Midbrain (tissue), 1 donor: Measurements from ENCODE around the gene ZSCAN2.

Source experiments
- DNase-seq: peaks from one replicate; lab custom pipeline; 2025; lab: John Stamatoyannopoulos, UW

Gene ZSCAN2

GRCh38 chr15:84598993-84599392 lies 1.8 kb upstream of the ZSCAN2 start:
- peak; percentile 50 for DNase-seq

DNA sequence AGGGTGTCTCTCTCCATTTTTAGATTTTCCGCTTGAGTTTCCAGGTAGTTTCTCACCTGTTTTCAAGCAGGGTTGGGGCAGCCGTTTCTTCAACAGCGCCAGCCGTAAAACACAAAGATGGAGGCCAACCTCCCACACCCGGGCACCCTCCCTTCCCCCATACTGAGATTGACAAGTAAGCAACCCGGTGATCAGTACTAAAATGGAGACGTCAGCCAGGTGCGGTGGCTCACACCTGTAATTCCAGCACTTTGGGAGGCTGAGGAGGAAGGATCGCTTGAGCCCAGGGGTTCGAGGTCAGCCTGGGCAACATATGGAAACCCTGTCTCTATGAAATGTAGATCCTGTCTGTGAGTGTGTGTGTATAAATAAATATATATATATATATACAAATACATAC lies 903 bp upstream of the ZSCAN2 start:
- no peak for DNase-seq

DNA sequence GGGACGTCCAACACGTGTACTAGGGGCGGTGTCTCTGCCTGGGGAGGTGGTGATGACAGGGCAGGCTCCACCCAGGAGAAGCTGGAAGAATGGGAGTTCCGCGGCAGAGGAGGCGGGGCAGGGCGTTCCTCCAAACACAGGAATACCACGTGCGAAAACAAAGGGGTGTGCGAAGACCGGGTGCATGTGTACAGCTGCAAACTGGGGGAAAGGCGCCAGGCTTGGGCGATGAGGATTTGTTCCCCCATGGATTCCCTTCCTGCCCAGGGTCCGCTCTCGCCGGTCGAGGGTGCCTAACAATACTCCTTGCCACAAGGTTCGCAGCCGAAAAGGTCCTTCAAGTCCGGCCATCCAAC lies 500 bp upstream of the ZSCAN2 start:
- peak; percentile 66 for DNase-seq

GRCh38 chr15:84601555-84601838 lies 688 bp downstream of the ZSCAN2 start:
- DNase-seq, result no peak

DNA sequence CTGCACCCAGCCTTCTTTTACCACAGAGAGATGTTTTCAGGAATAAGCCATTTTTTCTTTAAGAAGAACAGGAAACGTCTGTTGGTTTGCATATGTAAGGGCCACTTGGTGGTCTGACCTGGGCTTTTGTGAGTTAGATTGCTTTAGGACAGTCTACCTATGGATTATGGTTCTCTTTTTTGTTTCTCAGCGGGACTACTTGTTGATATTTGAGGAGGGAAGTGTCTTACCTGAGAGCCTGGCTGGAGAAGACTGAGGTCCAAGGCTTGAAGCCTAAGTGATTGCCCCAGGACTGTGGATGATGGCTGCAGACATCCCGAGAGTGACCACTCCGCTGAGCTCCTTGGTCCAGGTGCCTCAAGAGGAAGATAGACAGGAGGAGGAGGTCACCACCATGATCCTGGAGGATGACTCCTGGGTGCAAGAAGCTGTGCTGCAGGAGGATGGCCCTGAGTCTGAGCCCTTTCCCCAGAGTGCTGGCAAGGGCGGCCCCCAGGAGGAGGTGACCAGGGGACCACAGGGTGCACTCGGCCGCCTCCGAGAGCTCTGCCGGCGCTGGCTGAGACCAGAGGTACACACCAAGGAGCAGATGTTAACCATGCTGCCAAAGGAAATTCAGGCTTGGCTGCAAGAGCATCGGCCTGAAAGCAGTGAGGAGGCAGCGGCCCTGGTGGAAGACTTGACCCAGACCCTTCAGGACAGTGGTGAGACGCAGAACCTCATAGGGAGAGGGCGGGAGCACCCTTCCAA lies 3.0 kb downstream of the ZSCAN2 start:
- no peak for DNase-seq

- DNase-seq, result no peak
Observed at GRCh38 chr15:84604826-84605553, 4.2 kb downstream of the ZSCAN2 start.

GRCh38 chr15:84605554-84605882 lies 4.7 kb downstream of the ZSCAN2 start:
- DNase-seq, result no peak

DNA sequence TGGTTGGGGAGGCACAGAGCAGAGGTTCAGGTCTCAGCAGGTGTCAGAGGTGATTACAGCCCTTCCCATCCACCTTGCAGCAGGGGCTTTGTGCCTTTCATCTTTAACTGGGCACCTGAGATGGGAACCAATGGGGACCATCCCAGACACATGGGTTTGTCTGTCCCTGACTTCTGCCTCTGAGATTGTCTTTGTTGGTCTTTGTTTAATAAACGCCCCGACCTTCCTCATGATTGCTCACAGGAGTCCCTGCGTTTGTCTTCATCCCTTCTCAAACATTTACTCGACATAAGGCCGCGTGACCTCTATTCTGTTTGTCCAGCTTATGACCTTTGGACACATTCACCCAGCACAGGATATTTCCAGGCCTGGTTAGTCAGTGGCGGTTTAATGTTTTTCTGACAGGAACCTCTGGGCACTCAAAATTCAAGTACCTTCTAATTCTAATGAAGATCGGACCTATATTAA lies 5.9 kb downstream of the ZSCAN2 start:
- no peak for DNase-seq

DNA sequence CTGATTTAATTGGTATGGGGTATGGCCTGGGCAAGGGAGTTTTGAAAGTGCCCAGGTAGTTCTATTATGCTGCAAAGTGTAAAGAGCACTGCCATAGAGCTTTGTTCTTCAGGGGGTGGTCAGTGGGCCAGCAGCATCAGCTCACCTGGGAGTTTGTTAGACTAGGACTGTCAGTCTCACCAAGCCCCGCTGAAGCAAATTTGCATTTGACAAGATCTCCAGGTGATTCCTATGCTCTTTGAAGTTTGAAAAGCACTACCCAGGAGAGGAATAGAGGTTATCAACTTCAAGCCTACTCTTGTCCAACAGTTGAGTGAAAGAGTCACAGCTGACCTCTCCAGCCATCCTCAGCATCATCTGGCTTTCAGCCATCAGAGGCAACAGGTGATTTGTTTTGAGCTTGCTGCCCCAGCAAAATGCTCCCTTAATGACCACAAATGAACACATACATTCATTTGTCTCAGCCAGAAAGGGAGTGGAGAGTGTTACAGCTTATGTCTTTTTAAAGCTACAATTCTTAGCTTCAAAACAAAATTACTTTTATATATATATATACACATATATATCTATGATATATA lies 8.0 kb downstream of the ZSCAN2 start:
- DNase-seq, result no peak

DNA sequence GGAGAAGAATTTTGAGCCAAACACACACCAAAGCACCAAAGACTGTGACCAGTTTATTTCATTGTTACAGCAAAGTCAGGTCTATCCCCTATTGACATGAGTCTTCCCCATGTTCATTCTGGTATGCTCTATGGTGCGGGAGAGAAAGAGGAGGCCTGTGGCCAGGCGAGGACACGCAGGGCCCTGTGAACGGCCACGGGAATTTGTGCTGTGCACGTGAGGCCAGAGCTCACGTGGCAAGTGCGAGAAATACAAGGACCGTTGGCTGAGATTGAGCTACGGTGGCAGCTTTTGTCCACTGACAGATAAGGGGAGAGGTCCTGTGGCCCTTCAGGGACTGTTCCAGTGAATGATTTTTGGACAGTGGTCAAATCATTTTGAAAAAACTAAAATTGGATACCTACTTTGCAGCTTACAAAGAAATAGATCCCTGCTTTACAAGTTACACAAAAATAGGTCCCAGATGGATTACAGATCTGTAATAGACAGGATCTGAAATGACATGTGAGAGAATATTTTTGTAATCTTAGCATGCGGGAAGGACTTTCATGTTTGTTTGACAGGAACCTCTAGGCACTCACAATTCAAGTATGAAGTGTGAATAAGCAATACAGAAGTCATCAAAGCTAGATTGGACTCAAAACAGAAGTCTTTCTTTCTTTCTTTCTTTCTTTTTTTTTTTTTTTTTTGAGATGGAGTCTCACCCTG lies 9.2 kb downstream of the ZSCAN2 start:
- DNase-seq, result no peak

GRCh38 chr15:84611631-84612030 lies 10.8 kb downstream of the ZSCAN2 start:
- no peak for DNase-seq

GRCh38 chr15:84616235-84616634 lies 15.4 kb downstream of the ZSCAN2 start:
- DNase-seq, result no peak

- DNase-seq, result no peak
Observed at GRCh38 chr15:84620626-84621025, 19.8 kb downstream of the ZSCAN2 start.

GRCh38 chr15:84621358-84621979 lies 20.7 kb downstream of the ZSCAN2 start:
- no peak for DNase-seq

GRCh38 chr15:84624359-84624758 lies 23.6 kb downstream of the ZSCAN2 start:
- DNase-seq, result no peak

DNA sequence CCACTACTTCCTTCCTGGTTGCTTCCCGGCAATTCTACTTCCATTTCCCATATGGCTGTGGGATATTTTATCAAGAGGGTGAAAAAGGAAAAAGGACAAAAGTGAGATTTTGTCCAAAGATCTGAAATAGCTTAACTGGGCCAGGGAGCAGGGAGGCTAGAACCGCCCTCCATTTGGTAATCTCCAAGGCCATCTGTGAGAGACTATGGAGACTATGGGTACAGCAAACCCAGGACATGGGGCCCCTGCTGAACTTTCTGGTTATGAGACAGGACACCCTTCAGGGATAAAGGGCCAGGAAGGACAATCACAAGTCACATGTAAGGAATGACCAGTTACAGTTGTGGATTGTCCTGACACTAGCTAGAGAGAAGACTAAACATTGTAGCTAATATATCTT lies 24.3 kb downstream of the ZSCAN2 start:
- DNase-seq, result no peak

- no peak for DNase-seq
Observed at GRCh38 chr15:84629033-84629432, 28.2 kb downstream of the ZSCAN2 start.

GRCh38 chr15:84631706-84632272 lies 31.0 kb downstream of the ZSCAN2 start:
- DNase-seq, result no peak

- peak; percentile 78 for DNase-seq
Observed at GRCh38 chr15:84633311-84634227, 32.8 kb downstream of the ZSCAN2 start.

DNA sequence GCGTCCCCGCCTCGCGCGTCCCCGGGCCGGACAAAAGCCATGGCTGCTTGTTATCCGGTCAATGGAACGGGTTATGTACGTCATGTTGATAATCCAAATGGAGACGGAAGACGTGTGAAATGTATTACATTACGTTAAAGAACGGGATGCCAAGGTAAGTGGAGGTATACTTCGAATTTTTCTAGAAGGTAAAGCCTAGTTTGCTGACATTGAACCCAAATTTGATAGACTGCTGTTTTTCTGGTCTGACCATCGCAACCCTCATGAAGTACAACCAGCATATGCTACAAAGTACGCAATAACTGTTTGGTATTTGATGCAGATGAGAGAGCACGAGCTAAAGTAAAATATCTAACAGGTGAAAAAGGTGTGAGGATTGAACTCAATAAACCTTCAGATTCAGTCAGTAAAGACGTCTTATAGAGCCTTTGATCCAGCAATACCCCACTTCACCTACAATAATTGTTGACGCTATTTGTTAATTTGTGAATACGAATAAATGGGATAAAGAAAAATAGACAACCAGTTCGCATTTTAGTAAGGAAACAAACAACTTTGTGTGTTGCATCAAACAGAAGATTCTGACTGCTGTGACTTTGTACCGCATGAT lies 33.5 kb downstream of the ZSCAN2 start:
- DNase-seq, result peak; percentile 58

GRCh38 chr15:84638103-84638502 lies 37.3 kb downstream of the ZSCAN2 start:
- peak; percentile 36 for DNase-seq
